HG03442 (cell line): Measurements from ENCODE around the gene ILKAP.

Source experiments
- ATAC-seq: cut with Tn5 transposase; IDR thresholded peaks from one replicate; pipeline ENCODE4 v1.9.1; 2021; ENCODE audit warnings: mild to moderate bottlenecking, moderate library complexity; ENCODE audit not compliant: unreplicated experiment

ILKAP gene

GRCh38 chr2:238237431-238238135, 34.1 kb upstream of the ILKAP start:
- no peak for ATAC-seq

GRCh38 chr2:238236571-238236970, 33.1 kb upstream of the ILKAP start:
- no peak for ATAC-seq

- no peak for ATAC-seq
Measured at GRCh38 chr2:238235856-238236255, 32.4 kb upstream of the ILKAP start.

GRCh38 chr2:238235331-238235732, 31.8 kb upstream of the ILKAP start:
- ATAC-seq = no peak

- ATAC-seq = no peak
Measured at GRCh38 chr2:238233625-238234024, 30.1 kb upstream of the ILKAP start.

- ATAC-seq = no peak
Measured at GRCh38 chr2:238231809-238232208, 28.3 kb upstream of the ILKAP start.

GRCh38 chr2:238231251-238231793, 27.8 kb upstream of the ILKAP start:
- no peak for ATAC-seq

GRCh38 chr2:238230699-238231098, 27.2 kb upstream of the ILKAP start:
- ATAC-seq = no peak

GRCh38 chr2:238228700-238229099, 25.2 kb upstream of the ILKAP start:
- no peak for ATAC-seq

- ATAC-seq = no peak
Measured at GRCh38 chr2:238227587-238228032, 24.1 kb upstream of the ILKAP start.

GRCh38 chr2:238226698-238227586, 23.4 kb upstream of the ILKAP start:
- ATAC-seq = no peak

GRCh38 chr2:238225911-238226697, 22.6 kb upstream of the ILKAP start:
- no peak for ATAC-seq

GRCh38 chr2:238225121-238225520, 21.6 kb upstream of the ILKAP start:
- no peak for ATAC-seq

- no peak for ATAC-seq
Measured at GRCh38 chr2:238224356-238225035, 21.0 kb upstream of the ILKAP start.

GRCh38 chr2:238220892-238221521, 17.5 kb upstream of the ILKAP start:
- no peak for ATAC-seq

GRCh38 chr2:238220274-238220891, 16.9 kb upstream of the ILKAP start:
- no peak for ATAC-seq

- ATAC-seq = no peak
Measured at GRCh38 chr2:238216651-238217184, 13.2 kb upstream of the ILKAP start.

GRCh38 chr2:238207006-238207405, 3.5 kb upstream of the ILKAP start:
- ATAC-seq = no peak

GRCh38 chr2:238203973-238204683, 633 bp upstream of the ILKAP start:
- ATAC-seq = no peak
